Muscle of leg (tissue), 11 donors: ENCODE results near the gene NBDY. TPM values are rescaled to one million over a fixed set of nuclear protein-coding genes. Genes with fewer than 3 reads are reported as not detected.
"Not testable (repeated sequence)": the region's sequence is repeated elsewhere in the genome, so short reads cannot be mapped to it uniquely, and the experiment has no call there.

ENCODE experiments used
- DNase-seq: peaks from one replicate; pipeline ENCODE4 v3.0.0; 2013
- H3K27ac ChIP-seq: one replicate; pipeline ENCODE4 v1.5.1; 2013; ENCODE audit warnings: mild to moderate bottlenecking, low read length, control low read depth
- H3K27me3 ChIP-seq: one replicate; pipeline ENCODE4 v1.6.1; 2013; ENCODE audit warnings: low read length; ENCODE audit not compliant: control insufficient read depth, insufficient read depth
- H3K36me3 ChIP-seq: one replicate; pipeline ENCODE4 v1.6.1; 2013; ENCODE audit warnings: low read length; ENCODE audit not compliant: control insufficient read depth, insufficient read depth
- H3K4me1 ChIP-seq: one replicate; pipeline ENCODE4 v1.6.1; 2013; ENCODE audit warnings: low read length; ENCODE audit not compliant: control insufficient read depth, insufficient read depth
- H3K4me3 ChIP-seq: one replicate; pipeline ENCODE4 v1.5.1; 2013; ENCODE audit warnings: low read length, control low read depth
- H3K9me3 ChIP-seq: replicated peaks from 2 replicates; pipeline ENCODE4 v1.6.1; 2013; ENCODE audit warnings: low read depth, low read length; ENCODE audit not compliant: control insufficient read depth
- WGBS: methylation state at CpG from one replicate; pipeline ENCODE4 v1.1.5; 2013; ENCODE audit warnings: missing lambda C conversion rate; ENCODE audit not compliant: insufficient coverage; 5-methylcytosine and 5-hydroxymethylcytosine counted together
- polyA plus RNA-seq, 8 donors: library from polyadenylated mRNA; unstranded; fragments of 120-200 nt; gene quantifications; one replicate each; pipeline versions ENCODE4 v1.2.1 to v1.2.3, GENCODE V29; 2013; ENCODE audit warnings: inconsistent platforms in 1 of 8, low replicate concordance in 1 of 8; ENCODE audit not compliant: insufficient read length in 8 of 8, insufficient read depth in 1 of 8
- total RNA-seq: library from RNA; stranded (reverse); fragments of 120-200 nt; gene quantifications from one replicate; pipeline ENCODE4 v1.2.4, GENCODE V29; 2013

The NBDY gene
- total and polyA plus RNA-seq, 9 donors, result 8.1 to 52.5 (median 45.1) TPM

DNA sequence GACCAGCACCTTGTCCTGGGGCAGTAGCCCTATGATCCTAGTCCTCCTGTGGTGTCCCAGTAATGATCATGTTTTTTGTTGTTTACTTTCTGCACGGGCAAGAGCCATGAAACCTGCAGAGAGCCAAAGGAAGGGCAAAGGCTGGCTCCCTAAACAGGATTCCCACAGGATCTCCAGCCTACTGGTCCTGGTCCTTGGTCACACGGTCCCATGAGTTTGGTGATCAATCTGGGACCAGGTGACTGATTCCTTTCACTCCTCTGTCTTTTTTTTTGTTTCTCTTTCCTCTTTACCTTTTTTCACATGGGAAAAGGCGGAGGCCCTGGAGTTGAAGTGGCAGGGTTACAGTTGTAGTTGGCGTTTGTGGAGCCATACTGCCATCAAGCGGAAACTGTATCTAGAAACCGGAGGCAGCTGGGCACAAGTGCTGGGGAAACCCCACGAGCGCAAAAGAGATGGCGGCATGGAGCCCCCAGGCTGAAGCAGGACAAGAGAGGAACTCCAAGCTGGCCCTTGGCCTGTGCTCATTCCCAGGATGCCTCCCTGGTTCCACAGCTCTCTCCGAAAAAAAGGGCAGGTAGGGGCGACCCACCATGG, 34.6 kb downstream of the NBDY start:
- Histone ChIP-seq H3K27me3 (peaks cover 22% of the 10 kb centered on the region), H3K4me3 (peak overlapping the region; percentile 59), H3K9me3 (no peaks in the 10 kb centered on the region), H3K4me1 (peaks cover 20% of the 10 kb centered on the region), H3K36me3 (no peaks in the 10 kb centered on the region), H3K27ac (peak overlapping the region; percentile 74)
- peak; percentile 95 for DNase-seq
- 47% methylated on average over 9 of the region's 11 CpGs for WGBS

DNA sequence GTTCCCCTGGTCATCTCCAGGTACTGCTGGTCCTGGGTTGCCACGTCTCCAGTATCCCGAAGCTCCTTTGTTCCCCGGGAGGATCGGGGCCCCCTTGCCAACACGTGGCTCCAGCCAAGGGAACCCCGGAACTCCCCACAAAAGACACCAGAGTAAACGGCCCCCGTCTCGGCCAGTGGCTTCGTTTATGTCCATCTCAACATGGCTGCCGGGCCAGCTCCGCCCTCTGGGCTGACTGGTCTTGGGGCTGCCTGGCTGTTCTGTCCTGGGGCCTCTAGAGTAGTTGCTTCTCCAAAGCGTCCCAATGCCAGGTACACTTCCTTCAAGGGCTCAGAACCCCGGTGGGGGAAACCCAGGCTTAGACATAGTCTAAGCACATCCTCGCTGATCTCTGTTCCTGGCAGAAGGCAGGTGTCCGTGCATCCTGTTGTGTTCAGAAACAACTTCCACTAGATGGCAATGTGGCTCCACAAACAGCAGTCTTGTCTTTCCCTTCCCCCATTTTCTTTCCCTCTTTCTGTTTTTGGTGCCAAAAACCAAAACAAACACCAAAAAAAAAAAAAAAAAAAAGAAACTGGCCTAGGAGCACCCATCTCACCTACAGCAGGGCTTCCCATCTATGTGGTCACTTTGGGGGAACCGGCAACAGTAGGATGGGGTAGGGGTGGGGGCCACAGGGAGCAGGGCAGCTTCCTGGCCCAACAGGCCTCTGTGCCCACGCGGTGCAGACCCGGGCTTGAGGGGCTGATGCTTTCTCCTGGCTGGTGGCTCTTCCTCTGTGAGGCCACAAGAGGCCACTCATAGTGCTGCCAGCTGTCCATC, 35.3 kb downstream of the NBDY start:
- Histone ChIP-seq H3K36me3 (no peaks in the 10 kb centered on the region), H3K27ac (peak overlapping the region; percentile 74), H3K27me3 (peaks cover 17% of the 10 kb centered on the region), H3K4me1 (peaks cover 20% of the 10 kb centered on the region), H3K9me3 (no peaks in the 10 kb centered on the region), H3K4me3 (peak overlapping the region; percentile 59)
- WGBS, result 23% methylated on average over 17 of the region's 20 CpGs
- DNase-seq, result peak; percentile 96

DNA sequence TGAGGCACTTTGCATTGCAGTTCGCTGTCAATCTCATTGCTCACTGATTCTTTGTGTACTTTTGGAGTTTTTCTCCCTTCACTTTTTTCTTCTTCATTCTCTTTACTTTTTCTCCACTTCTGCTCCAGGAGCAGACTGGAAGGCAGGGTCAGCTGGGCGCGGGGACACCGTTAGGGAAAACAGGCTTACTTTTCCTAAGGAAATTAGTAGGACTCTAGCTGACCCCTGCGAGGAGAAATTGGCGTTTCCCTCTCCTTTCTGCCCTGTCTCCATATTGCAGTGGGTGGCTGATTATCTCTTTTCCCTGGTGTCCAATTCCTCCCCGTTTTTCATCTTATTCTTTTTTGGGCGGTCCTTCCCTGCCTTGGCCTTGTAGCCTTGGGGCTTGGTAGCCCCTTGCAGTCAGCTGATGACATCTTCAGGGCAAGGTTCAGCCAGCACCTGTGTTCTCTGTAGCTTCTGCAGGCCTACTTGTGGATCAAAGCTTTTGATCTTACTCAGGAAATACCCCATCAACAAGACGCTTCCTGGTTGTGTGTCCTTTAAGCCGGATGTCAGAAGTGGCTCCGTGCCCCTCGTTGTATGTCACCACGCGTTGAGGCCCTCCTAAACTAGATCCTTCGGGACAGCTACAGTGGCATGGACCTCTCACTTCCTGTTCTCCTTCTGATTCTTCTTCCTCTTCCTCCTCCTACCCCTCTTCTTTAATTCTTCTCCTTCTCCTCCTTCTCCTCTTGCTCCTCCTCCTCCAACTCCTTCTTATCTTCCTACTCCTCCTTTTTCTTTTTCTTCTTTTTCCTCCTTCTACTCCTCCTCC, 36.1 kb downstream of the NBDY start:
- Histone ChIP-seq H3K27me3 (peaks cover 10% of the 10 kb centered on the region), H3K27ac (no peak overlapping the region), H3K4me1 (peaks cover 20% of the 10 kb centered on the region), H3K4me3 (no peak overlapping the region), H3K36me3 (no peaks in the 10 kb centered on the region), H3K9me3 (no peaks in the 10 kb centered on the region)
- no peak for DNase-seq
- WGBS, result 40% methylated on average over 14 of the region's 15 CpGs

DNA sequence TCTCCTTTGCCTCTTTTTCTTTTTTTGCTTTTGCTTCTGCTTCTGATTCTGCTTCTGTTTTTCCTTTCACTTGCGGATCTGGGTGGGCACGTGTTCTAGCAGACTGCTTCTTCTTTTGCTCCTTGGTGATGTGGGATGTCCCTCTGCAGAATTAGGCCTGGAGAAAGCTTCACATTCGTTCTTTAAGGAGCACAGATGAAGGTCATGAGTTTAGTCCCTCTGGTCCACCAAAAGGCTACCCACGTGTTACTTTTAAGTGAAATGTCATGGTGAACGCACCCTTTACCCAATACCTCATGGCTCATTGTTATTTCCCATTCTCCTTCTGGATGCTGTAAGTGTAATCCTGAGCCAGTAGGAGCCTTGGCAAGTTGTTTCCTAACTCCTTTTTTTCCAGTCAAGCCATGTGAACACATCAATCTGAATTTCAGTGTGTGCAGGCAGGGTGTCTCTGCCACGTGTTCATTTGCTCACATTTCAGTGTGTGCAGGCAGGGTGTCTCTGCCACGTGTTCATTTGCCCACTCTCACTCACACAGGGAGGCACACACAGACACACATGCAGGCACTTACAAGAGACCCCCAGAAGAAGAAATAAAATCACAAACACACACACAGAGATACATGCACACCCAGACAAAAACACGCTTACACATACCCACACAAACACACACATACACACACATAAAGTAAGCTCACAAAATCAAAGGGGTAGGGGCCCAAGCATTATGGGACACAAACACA, 36.9 kb downstream of the NBDY start:
- Histone ChIP-seq H3K27ac (no peak overlapping the region), H3K9me3 (no peaks in the 10 kb centered on the region), H3K4me3 (no peak overlapping the region), H3K36me3 (no peaks in the 10 kb centered on the region), H3K4me1 (peaks cover 20% of the 10 kb centered on the region), H3K27me3 (peaks cover 10% of the 10 kb centered on the region)
- WGBS, result 64% methylated on average over 7 of the region's 8 CpGs
- DNase-seq, result peak; percentile 58

- H3K27me3 ChIP-seq, result peaks cover 3% of the 10 kb centered on the region
- no peak overlapping the region for H3K27ac ChIP-seq
- H3K36me3 ChIP-seq, result no peaks in the 10 kb centered on the region
- WGBS, result 55% methylated on average over 10 of the region's 16 CpGs
- peak overlapping the region; percentile 50 for H3K4me3 ChIP-seq
- H3K9me3 ChIP-seq, result no peaks in the 10 kb centered on the region
- DNase-seq, result peak; percentile 29
- H3K4me1 ChIP-seq, result peaks cover 20% of the 10 kb centered on the region
These were observed 37.7 kb downstream of the NBDY start for GRCh38 chrX:56766554-56767347.

DNA sequence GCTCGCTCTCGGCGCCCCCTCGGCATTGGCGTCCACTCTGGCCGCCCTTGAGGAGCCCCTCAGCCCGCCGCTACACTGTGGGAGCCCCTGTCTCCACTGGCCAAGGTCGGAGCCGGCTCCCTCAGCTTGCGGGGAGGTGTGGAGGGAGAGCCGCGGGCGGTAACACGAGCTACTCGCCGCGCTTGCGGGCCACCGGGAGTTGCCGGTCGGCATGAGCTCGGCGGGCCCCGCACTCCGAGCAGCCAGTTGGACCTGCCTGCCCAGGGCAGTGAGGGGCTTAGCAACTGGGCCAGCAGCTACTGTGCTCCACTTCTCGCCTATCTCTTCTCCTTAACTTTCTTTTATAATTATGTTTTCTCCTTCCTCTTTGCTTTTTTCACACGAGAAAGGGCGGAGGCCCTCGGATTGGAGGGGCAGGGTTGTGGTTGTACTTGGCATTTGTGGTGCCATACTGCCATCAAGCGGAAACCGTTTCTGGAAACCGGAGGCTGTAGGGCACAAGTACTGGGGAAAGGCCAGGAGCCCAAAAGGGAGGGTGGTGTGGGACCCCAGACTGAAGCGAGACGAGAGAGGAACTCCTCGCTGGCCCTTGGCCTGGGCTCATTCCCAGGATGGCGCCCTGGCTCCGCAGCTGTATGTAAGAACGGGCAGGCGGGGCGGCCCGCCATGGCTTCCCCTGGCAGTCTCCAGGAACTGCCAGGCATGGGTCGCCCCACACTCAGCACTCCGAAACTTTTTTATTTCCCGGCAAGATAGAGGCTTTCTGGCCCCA, 38.5 kb downstream of the NBDY start:
- peaks cover 20% of the 10 kb centered on the region for H3K4me1 ChIP-seq
- DNase-seq, result peak; percentile 66
- H3K27ac ChIP-seq, H3K27me3 ChIP-seq, H3K9me3 ChIP-seq, H3K36me3 ChIP-seq: not testable (repeated sequence)
- WGBS, result 58% methylated on average over 26 of the region's 45 CpGs
- H3K4me3 ChIP-seq, result peak overlapping the region; percentile 50

GRCh38 chrX:56768120-56768660, 39.1 kb downstream of the NBDY start:
- H3K27ac ChIP-seq, H3K4me3 ChIP-seq, H3K27me3 ChIP-seq, H3K36me3 ChIP-seq, H3K9me3 ChIP-seq, DNase-seq: not testable (repeated sequence)
- peaks cover 20% of the 10 kb centered on the region for H3K4me1 ChIP-seq
- WGBS, result no CpG with 5 or more reads among the region's 24 CpGs

- not testable (repeated sequence) for H3K4me1 ChIP-seq, H3K27ac ChIP-seq, DNase-seq, H3K9me3 ChIP-seq, H3K36me3 ChIP-seq, H3K27me3 ChIP-seq, H3K4me3 ChIP-seq
- no CpG with 5 or more reads among the region's 32 CpGs for WGBS
These were observed 43.9 kb downstream of the NBDY start for GRCh38 chrX:56772675-56773521.
